OCI-LY3 (cell line): ENCODE data around the gene AFF2.

Source experiments
- H2AFZ ChIP-seq: fragments of 200-600, 300-600 bp; shearing (Covaris generic); 2 replicates; pipeline ENCODE4 v1.6.0; 2014; ENCODE audit warnings: antibody characterized with exemption, low read depth, low read length
- H3K27ac ChIP-seq: fragments of 200-600, 300-600 bp; sonication (generic); 2 replicates; pipeline ENCODE4 v1.5.1; 2014; ENCODE audit warnings: mild to moderate bottlenecking, low read length, moderate library complexity, mixed read lengths
- H3K27me3 ChIP-seq: fragments of 200-600, 300-600 bp; sonication (generic); 2 replicates; pipeline ENCODE4 v1.6.1; 2014; ENCODE audit warnings: low read depth, low read length, mixed read lengths
- H3K36me3 ChIP-seq: fragments of 200-600, 300-600 bp; sonication (generic); replicated peaks from 2 replicates; pipeline ENCODE3; 2014; ENCODE audit warnings: low read depth, low read length, mixed read lengths
- H3K4me1 ChIP-seq: fragments of 300-600, 200-600 bp; sonication (generic); 2 replicates; pipeline ENCODE4 v1.6.1; 2014; ENCODE audit warnings: low read length, mixed read lengths
- H3K4me2 ChIP-seq: fragments of 200-600, 300-600 bp; sonication (generic); 2 replicates; pipeline ENCODE4 v1.6.1; 2014; ENCODE audit warnings: low read length, mixed read lengths
- H3K4me3 ChIP-seq: fragments of 300-600, 200-600 bp; sonication (generic); 2 replicates; pipeline ENCODE4 v1.5.1; 2014; ENCODE audit warnings: antibody characterized with exemption, mild to moderate bottlenecking, low read length, moderate library complexity
- H3K79me2 ChIP-seq: fragments of 300-600, 200-600 bp; shearing (Covaris generic); 2 replicates; pipeline ENCODE4 v1.6.1; 2014; ENCODE audit warnings: mild to moderate bottlenecking, low read length, mixed read lengths
- H3K9ac ChIP-seq: fragments of 300-600, 200-600 bp; shearing (Covaris generic); 2 replicates; pipeline ENCODE4 v1.6.0; 2014; ENCODE audit warnings: mild to moderate bottlenecking, low read length, moderate library complexity
- H3K9me3 ChIP-seq: fragments of 200-600, 300-600 bp; shearing (Covaris generic); 2 replicates; pipeline ENCODE4 v1.6.1; 2014; ENCODE audit warnings: low read length, mixed read lengths; ENCODE audit not compliant: insufficient read depth
- H4K20me1 ChIP-seq: fragments of 200-600, 300-600 bp; sonication (generic); 2 replicates; pipeline ENCODE4 v1.6.1; 2016; ENCODE audit warnings: low read length, mixed read lengths; ENCODE audit not compliant: insufficient read depth
- CTCF ChIP-seq: fragments of 200-600, 300-600 bp; sonication (generic); IDR thresholded peaks from 2 replicates; pipeline ENCODE4 v1.5.1; 2014; ENCODE audit warnings: antibody characterized with exemption, low read length, low read depth
- EZH2phosphoT487 ChIP-seq: fragments of 200-600 bp; shearing (Covaris generic); IDR thresholded peaks from 2 replicates; pipeline ENCODE4 v1.6.1; 2018; ENCODE audit warnings: antibody characterized with exemption, mixed run types, low read depth

Gene AFF2

GRCh38 chrX:149013081-149013480 lies 512.7 kb downstream of the AFF2 start:
- H3K4me2 ChIP-seq: no peak overlapping the region
- H3K4me3 ChIP-seq: no peak overlapping the region
- H3K9ac ChIP-seq: no peak overlapping the region
- no peak overlapping the region for H2AFZ ChIP-seq
- H3K4me1 ChIP-seq: no peaks in the 10 kb centered on the region
- H3K27me3 ChIP-seq: no peaks in the 10 kb centered on the region
- no peaks in the 10 kb centered on the region for H3K36me3 ChIP-seq
- H3K27ac ChIP-seq: no peak overlapping the region
- no peaks in the 10 kb centered on the region for H4K20me1 ChIP-seq
- TF ChIP-seq CTCF (no peak), EZH2phosphoT487 (no peak)
- no peaks in the 10 kb centered on the region for H3K79me2 ChIP-seq
- H3K9me3 ChIP-seq: no peaks in the 10 kb centered on the region

- H3K27ac ChIP-seq: no peak overlapping the region
- no peaks in the 10 kb centered on the region for H3K9me3 ChIP-seq
- H2AFZ ChIP-seq: no peak overlapping the region
- no peak overlapping the region for H3K4me2 ChIP-seq
- TF ChIP-seq EZH2phosphoT487 (no peak), CTCF (no peak)
- no peaks in the 10 kb centered on the region for H3K4me1 ChIP-seq
- no peaks in the 10 kb centered on the region for H3K36me3 ChIP-seq
- no peaks in the 10 kb centered on the region for H3K79me2 ChIP-seq
- no peak overlapping the region for H3K9ac ChIP-seq
- H3K27me3 ChIP-seq: no peaks in the 10 kb centered on the region
- H3K4me3 ChIP-seq: no peak overlapping the region
- H4K20me1 ChIP-seq: no peaks in the 10 kb centered on the region
These were observed 520.7 kb downstream of the AFF2 start for GRCh38 chrX:149021159-149021558.

DNA sequence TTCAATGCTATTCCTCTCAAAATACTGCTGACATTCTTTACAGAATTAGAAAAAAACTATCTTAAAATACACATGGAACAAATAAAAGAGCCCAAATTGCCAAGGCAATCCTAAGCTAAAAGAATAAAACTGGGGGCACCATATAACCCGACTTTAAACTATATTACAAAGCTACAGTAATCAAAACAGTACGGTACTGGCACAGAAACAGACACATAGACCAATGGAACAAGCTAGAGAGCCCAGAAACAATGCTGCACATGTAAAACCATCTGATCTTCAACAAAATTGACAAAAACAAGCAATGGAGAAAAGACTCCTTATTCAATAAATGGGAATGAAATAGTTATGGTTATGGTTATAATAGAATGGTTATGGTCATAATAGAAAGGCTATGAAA lies 522.1 kb downstream of the AFF2 start:
- H3K4me1 ChIP-seq: no peaks in the 10 kb centered on the region
- no peak overlapping the region for H3K9ac ChIP-seq
- no peaks in the 10 kb centered on the region for H4K20me1 ChIP-seq
- H3K4me3 ChIP-seq: no peak overlapping the region
- no peak overlapping the region for H3K27ac ChIP-seq
- H3K9me3 ChIP-seq: no peaks in the 10 kb centered on the region
- H2AFZ ChIP-seq: no peak overlapping the region
- H3K79me2 ChIP-seq: no peaks in the 10 kb centered on the region
- no peaks in the 10 kb centered on the region for H3K27me3 ChIP-seq
- TF ChIP-seq CTCF (no peak), EZH2phosphoT487 (no peak)
- H3K36me3 ChIP-seq: no peaks in the 10 kb centered on the region
- no peak overlapping the region for H3K4me2 ChIP-seq

DNA sequence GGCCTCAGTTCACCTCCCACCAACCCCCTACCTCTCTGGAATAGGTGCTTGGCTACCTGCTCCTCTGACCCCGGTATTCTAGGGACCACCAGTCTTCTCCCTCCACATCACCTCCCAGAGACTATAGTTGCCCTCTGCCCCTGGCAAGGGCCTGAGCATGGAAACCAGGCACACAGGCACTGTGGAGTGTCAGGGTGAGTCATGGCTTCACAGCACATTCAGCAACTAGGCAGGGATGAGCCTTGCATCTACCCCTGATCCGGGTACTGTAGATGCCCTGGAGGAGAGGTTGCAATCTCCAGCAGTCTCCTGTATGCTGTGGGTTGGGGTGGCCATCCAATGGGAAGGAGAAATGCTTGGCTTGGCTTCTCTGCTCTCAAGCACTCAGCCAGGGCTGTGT lies 532.0 kb downstream of the AFF2 start:
- no peaks in the 10 kb centered on the region for H3K79me2 ChIP-seq
- peaks cover 9% of the 10 kb centered on the region for H3K4me1 ChIP-seq
- no peak overlapping the region for H3K9ac ChIP-seq
- H2AFZ ChIP-seq: no peak overlapping the region
- TF ChIP-seq CTCF (no peak), EZH2phosphoT487 (no peak)
- no peak overlapping the region for H3K4me3 ChIP-seq
- no peaks in the 10 kb centered on the region for H3K27me3 ChIP-seq
- no peaks in the 10 kb centered on the region for H3K36me3 ChIP-seq
- H4K20me1 ChIP-seq: no peaks in the 10 kb centered on the region
- H3K27ac ChIP-seq: no peak overlapping the region
- no peak overlapping the region for H3K4me2 ChIP-seq
- H3K9me3 ChIP-seq: no peaks in the 10 kb centered on the region
